Type B pancreatic cell (in vitro differentiated cells): ENCODE results near the gene SLC44A1. TPM values are rescaled to one million over a fixed set of nuclear protein-coding genes. Genes with fewer than 3 reads are reported as not detected.

ENCODE experiments used
- DNase-seq: peaks from one replicate; pipeline ENCODE4 v3.0.0; 2021; ENCODE audit warnings: mixed read lengths; ENCODE audit not compliant: unreplicated experiment; ENCODE audit errors: extremely low spot score
- H3K27ac Mint-ChIP-seq: 2 replicates; pipeline ENCODE4 v1.8.0; 2021; ENCODE audit warnings: mild to moderate bottlenecking, mixed read lengths
- H3K27me3 Mint-ChIP-seq: 2 replicates; pipeline ENCODE4 v1.8.0; 2021; ENCODE audit warnings: mixed read lengths
- H3K36me3 Mint-ChIP-seq: 2 replicates; pipeline ENCODE4 v1.8.0; 2021; ENCODE audit warnings: mixed read lengths
- H3K4me1 Mint-ChIP-seq: one replicate; pipeline ENCODE4 v1.8.0; 2021; ENCODE audit warnings: mixed read lengths; ENCODE audit not compliant: unreplicated experiment
- H3K4me3 Mint-ChIP-seq: 2 replicates; pipeline ENCODE4 v1.8.0; 2021; ENCODE audit warnings: mild to moderate bottlenecking, mixed read lengths
- H3K9me3 Mint-ChIP-seq: 2 replicates; pipeline ENCODE4 v1.8.0; 2021; ENCODE audit warnings: mixed read lengths
- CTCF ChIP-seq: fragments of 200-600 bp; sonication (generic); conservative IDR thresholded peaks from 2 replicates; pipeline ENCODE4 v1.5.0; 2021; ENCODE audit warnings: antibody characterized with exemption, mild to moderate bottlenecking
- long read RNA-seq: library from polyadenylated mRNA; unstranded; transcript quantifications from one replicate; pipeline ENCODE4 v2.0.0, GENCODE V29; 2020
- total RNA-seq: library from RNA; stranded (reverse); gene quantifications from 2 replicates; pipeline ENCODE4 v1.2.1, GENCODE V29; 2021; ENCODE audit warnings: low replicate concordance

The SLC44A1 gene
- total RNA-seq: 47.2 and 130 TPM in 2 replicates
- long read RNA-seq, full-length matches to known transcripts: 4 of 69 reads
- long read RNA-seq, partial matches to known transcripts: 42 of 69 reads
- long read RNA-seq, other reads (novel, unspliced or antisense): 23 of 69 reads

DNA sequence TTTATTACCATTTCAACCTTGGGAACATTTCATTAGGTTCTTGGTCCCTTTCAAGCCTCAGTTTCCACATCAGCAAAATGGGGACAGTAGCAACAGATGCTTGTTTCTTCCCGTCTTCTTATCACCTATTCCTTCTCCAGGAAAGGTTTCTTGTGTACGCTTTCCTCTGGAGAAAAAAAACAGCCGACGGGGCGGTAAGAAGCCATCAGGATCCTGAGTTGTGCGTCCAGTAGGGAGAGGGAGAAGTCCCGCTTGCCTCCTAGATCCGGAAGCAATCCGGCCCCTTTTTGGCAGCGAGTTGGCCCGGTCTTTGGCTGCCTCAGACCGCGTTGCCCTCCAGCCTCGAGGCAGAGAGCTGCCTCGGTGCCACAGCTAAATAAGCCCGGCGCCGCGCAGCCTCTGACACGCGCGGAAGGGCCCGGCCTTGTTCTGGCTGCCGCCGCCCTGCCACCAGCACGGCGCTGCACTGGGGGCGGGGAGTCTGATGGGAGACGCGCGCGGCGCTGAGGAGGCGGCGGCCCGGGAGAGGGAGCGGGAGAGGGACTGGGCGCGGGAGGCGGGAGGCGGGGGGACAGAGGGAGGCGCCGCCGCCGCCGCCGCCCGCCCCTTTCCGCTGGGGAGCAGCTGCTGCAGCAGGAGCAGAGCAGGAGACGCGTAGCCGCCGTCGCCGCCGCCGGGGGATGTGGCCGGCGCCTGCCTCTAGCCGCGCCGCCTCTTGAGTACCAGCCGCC is at the start of gene SLC44A1:
Gene SLC44A1, plus strand, starts transcription at position 649 of the 731 bp plus-strand sequence. CDS start 218 bp downstream, outside the sequence.
- DNase-seq: peak; percentile 97
- Mint-ChIP-seq H3K9me3 (no peaks in the 10 kb centered on the region), H3K4me3 (peak within 1 kb of the TSS; percentile 95), H3K27me3 (peaks cover 12% of the 10 kb centered on the region), H3K27ac (peak within 1 kb of the TSS; percentile 96), H3K36me3 (no peaks in the 10 kb centered on the region), H3K4me1 (peaks cover 43% of the 10 kb centered on the region)
- TF ChIP-seq CTCF: no peak

DNA sequence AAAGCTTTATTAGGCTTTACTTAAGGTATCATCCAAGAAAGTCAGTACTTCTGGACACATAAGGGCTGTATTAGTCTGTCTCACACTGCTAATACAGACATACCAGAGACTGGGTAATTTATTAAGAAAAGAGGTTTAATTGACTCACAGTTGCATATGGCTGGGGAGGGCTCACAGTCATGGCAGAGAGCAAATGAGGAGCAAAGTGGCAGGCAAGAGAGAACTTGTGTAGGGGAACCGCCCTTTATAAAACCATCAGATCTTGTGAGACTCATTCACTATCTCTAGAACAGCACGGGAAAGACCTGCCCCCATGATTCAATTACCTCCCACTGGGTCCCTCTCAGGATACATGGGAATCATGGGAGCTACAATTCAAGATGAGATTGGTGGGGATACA is 49.2 kb upstream of the SLC44A1 start:
- Mint-ChIP-seq H3K4me3 (no peak overlapping the region), H3K4me1 (no peaks in the 10 kb centered on the region), H3K27ac (no peak overlapping the region), H3K9me3 (no peaks in the 10 kb centered on the region), H3K27me3 (no peaks in the 10 kb centered on the region), H3K36me3 (no peaks in the 10 kb centered on the region)
- no peak for TF ChIP-seq CTCF
- DNase-seq: no peak

GRCh38 chr9:105198023-105198422 is 46.4 kb upstream of the SLC44A1 start:
- no peaks in the 10 kb centered on the region for H3K9me3 Mint-ChIP-seq
- H3K27me3 Mint-ChIP-seq: no peaks in the 10 kb centered on the region
- TF ChIP-seq CTCF: no peak
- no peak for DNase-seq
- no peaks in the 10 kb centered on the region for H3K36me3 Mint-ChIP-seq
- no peak overlapping the region for H3K27ac Mint-ChIP-seq
- H3K4me3 Mint-ChIP-seq: no peak overlapping the region
- H3K4me1 Mint-ChIP-seq: no peaks in the 10 kb centered on the region

GRCh38 chr9:105198865-105199264 is 45.6 kb upstream of the SLC44A1 start:
- TF ChIP-seq CTCF: no peak
- Mint-ChIP-seq H3K4me3 (no peak overlapping the region), H3K36me3 (no peaks in the 10 kb centered on the region), H3K9me3 (no peaks in the 10 kb centered on the region), H3K4me1 (no peaks in the 10 kb centered on the region), H3K27me3 (no peaks in the 10 kb centered on the region), H3K27ac (no peak overlapping the region)
- no peak for DNase-seq

GRCh38 chr9:105204416-105204815 is 40.0 kb upstream of the SLC44A1 start:
- no peak for DNase-seq
- Mint-ChIP-seq H3K9me3 (no peaks in the 10 kb centered on the region), H3K36me3 (no peaks in the 10 kb centered on the region), H3K4me3 (no peak overlapping the region), H3K27me3 (no peaks in the 10 kb centered on the region), H3K4me1 (peaks cover 7% of the 10 kb centered on the region), H3K27ac (no peak overlapping the region)
- TF ChIP-seq CTCF: no peak
